ENCODE data around the gene CCDC124.
"Not testable (repeated sequence)": the region's sequence is repeated elsewhere in the genome, so short reads cannot be mapped to it uniquely, and the experiment has no call there.

CCDC124 gene

GRCh38 chr19:17932485-17933338 lies at the start of gene CCDC124:
CCDC124 (plus strand) TSS chr19:17933015; CDS start chr19:17936421, 3,406 bp downstream.
- DNase-seq = peak; percentile 91 to 94

GRCh38 chr19:17883627-17884410 lies 49.0 kb upstream of the CCDC124 start:
- DNase-seq = no peak

GRCh38 chr19:17886515-17886914 lies 46.3 kb upstream of the CCDC124 start:
- no peak for DNase-seq

DNA sequence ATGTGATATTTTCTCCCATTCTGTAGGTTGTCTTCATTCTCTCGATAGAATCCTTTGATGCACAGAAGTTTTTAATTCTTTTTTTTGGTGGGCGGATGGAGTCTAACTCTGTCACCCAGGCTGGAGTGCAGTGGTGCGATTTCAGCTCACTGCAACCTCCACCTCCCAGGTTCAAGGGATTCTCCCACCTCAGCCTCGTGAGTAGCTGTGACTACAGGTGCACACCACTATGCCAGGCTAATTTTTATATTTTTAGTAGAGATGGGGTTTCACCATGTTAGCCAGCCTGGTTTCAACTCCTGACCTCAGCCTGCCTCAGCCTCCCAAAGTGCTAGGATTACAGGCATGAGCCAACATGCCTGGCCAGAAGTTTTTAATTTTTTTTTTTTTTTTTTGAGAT lies 45.6 kb upstream of the CCDC124 start:
- not testable (repeated sequence) for DNase-seq

- DNase-seq = no peak
Measured at GRCh38 chr19:17888260-17888659, 44.6 kb upstream of the CCDC124 start.

GRCh38 chr19:17889609-17890214 lies 43.1 kb upstream of the CCDC124 start:
- DNase-seq = no peak

- DNase-seq = no peak
Measured at GRCh38 chr19:17893766-17894165, 39.0 kb upstream of the CCDC124 start.

DNA sequence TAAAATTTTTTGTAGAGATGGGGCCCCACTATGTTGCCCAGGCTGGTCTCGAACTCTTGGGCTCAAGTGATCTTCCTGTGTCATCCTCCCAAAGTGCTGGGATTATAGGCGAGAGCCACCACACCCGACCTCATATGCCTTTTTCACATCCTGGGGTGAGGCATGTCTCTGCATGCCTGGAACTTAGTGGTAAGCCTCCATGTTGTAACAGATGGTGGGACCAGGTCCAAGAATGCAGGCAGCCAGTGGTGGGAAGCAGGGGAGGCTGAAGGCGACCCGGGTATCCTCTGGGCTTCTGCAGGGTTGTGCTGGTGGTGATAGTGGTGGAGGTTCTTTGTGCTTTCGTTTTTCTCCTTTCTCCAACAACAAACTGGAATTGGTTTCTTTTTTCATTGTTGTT lies 30.1 kb upstream of the CCDC124 start:
- no peak for DNase-seq

DNA sequence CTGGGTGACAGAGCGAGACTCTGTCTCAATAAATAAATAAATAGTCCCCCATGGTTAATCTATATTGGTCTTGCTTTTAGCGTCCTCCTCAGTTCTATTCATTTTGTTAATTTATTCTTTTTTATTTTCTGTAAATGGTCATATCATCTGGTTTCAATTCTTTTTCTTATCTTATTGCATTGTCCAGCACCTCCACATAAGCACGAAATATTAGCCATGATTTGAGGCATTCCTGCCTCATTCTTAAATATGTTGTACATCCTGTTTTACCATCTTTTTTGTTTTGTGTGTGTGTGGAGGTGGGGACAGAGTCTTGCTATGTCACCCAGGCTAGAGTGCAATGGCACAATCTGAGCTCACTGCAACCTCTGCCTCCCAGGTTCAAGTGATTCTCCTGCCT lies 24.6 kb upstream of the CCDC124 start:
- no peak for DNase-seq

DNA sequence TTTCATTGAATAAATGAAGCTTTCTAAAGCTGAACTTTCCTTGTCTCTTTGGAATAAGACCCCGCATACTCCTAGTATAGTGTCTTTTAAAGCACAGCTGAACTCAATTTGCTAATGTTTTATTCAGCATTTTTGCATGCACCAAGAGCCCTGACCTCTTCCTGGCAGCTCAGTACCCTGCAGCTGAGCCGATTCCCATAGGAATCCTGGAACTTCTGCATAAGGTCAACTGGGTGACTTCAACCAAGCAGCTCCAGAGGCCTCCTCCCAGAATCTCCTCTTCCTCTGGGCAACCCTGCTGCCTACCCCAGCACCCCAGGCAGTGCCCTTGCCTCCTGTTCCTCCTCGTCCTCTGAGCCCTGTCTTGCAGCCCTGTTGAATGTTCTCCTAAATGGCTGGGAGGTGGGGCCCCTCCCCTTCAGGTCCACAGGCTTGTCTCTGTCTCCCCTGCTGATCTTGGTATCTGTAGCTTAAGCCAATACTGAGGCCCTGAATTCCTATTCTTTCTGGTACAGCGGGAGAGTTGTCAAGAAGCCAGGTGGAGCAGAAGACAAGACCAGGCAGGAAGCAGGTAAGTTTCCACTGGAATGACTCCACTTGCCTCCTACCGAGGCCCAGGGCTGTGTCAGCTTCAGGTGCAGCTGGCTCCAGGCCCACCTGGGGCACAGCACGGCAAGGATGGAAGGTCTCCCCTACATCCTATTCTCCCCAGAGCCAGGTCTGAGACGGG lies 23.6 kb upstream of the CCDC124 start:
- DNase-seq = no peak

GRCh38 chr19:17910791-17911360 lies 21.9 kb upstream of the CCDC124 start:
- DNase-seq = no peak

GRCh38 chr19:17915940-17916593 lies 16.7 kb upstream of the CCDC124 start:
- DNase-seq = no peak

GRCh38 chr19:17918151-17918550 lies 14.7 kb upstream of the CCDC124 start:
- DNase-seq = not testable (repeated sequence)

DNA sequence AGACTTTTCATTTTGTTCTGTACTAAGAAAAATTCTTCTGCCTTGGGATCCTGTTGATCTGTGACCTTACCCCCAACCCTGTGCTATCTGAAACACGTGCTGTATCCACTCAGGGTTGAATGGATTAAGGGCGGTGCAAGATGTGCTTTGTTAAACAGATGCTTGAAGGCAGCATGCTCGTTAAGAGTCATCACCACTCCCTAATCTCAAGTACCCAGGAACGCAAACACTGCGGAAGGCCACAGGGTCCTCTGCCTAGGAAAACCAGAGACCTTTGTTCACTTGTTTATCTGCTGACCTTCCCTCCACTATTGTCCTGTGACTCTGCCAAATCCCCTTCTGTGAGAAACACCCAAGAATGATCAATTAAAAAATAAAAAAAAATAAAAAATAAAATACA lies 13.7 kb upstream of the CCDC124 start:
- DNase-seq = not testable (repeated sequence)

DNA sequence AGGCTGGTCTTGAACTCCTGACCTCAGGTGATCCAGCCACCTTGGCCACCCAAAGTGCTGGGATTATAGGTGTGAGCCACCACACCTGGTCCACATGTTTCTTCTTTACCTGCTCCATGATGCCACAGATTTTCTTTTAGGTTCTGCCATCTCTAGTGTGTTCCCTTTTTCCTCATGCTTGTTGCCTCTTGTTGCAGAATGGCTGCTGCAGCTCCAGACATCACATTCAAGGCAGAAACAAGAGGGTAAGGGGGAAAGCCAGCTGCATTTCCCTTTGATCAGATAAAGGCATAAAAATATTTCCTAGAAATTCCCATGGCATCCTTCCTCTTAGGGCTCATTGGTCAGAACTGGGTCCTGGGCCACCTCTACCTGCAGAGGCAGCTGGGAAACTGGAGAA lies 12.3 kb upstream of the CCDC124 start:
- DNase-seq = no peak

- DNase-seq = no peak
Measured at GRCh38 chr19:17922138-17922537, 10.7 kb upstream of the CCDC124 start.

DNA sequence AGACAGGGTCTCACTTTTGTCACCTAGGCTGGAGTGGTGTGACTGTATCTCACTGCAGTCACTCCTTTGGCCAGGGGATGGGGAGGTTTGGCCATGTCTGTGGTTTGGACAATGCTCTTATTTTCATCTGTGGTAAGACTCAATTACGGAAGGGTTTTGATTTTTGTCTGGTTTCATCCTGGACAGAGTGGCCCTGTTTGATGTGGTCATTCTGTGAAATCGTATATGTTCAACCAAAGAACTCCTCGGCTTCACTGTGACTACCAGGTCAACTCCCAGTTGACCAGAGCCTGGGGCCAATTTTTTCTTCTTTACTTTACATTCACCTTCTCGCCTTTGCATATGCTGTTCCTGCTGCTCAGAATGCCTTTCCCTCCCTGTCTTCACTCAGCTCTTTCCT lies 6.8 kb upstream of the CCDC124 start:
- DNase-seq = no peak

DNA sequence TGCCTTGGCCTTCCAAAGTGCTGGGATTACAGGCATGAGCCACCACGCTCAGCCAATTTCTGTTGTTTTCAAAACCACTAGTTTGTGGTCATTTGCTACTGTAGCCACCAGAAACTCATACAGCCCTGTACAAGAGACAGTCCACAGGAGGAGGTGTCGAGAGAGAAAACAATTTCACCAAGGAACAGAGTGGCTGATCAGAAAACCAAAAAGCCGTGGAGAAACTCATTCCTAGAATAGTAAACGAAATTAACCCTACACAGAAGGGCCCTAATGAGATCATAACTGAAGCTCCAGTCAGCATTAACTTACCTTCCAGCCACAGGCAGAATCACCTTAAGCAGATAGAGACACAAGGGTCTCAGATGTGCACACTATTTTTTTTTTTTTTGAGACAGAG lies 3.8 kb upstream of the CCDC124 start:
- DNase-seq = no peak

DNA sequence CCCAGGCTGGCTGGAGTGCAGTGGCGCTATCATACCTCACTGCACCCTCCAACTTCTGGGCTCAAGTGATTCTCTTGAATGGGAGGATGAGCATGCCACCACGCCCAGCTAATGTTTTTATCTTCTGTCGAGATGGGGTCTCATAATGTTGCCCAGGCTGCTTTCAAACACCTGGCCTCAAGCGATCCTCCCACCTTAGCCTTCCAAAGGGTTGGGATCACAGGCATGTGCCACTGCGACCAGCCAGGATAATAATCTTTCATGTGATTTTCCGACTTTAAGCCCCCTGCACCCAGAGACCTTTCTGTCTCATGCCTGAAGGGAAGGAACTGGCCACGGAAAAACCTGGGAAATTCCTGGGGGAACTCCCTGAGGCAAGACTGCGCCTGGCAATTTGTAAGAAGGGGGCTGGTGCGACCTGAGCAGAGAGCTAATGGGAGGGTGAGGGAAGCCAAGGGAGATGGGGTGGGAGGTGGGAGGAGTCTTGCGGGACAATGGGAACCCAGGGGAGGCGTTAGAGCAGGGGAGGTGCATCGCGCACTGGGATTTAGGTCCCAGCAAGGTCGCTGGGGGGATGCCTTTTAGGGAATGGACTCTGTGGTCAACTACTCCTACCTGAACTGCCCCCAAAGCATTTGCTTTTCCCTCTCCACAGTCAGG lies 1.2 kb upstream of the CCDC124 start:
- DNase-seq = no peak

DNA sequence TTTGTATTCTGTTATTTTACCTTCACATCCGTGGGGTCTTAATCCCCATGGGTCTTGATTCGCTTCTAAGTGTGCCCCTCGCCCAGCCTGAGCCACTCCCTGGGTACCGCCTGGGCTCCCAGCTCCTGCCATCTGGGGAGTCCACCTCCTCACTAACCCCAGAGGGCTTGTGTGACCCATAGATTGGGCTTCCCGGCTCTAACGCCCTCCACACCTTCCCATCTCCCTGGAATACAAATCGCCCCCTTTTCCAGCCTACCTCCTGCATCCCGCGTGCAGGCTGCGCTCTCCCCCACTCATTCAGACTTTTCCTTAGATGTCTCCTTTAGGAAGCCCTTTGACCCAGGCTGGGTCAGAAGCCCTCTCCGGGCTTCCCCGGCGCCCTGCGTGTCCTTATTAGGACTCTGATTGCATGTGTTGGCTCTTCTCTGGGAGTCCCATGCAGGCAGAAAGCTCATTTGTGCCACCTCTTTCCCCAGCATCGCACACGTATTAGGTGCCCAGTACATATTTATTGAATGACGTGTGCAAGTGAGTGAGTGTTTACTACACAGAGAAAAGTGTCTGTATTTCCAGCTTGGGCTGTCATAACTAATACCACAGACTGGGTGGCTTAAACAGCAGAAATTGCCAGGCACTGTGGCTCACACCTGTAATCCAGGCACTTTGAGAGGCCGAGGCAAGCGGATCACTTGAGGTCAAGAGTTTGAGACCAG lies 757 bp downstream of the CCDC124 start:
- DNase-seq = no peak

DNA sequence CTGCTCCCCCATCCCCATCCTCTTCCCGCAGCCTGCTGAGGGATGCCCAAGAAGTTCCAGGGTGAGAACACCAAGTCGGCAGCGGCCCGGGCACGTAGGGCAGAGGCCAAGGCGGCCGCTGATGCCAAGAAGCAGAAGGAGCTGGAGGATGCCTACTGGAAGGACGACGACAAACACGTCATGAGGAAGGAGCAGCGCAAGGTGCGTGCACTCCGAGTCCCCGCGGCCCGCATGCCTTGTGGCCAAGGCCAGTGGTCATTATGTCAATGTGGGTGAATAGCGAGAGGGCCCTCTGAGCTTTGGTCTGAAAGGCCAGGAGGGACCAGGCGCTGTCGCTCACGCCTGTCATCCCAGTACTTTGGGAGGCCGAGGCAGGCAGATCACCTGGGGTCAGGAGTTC lies 3.6 kb downstream of the CCDC124 start:
- DNase-seq = no peak
